NCI-H345 treated with DMSO at 0.1 percent for 48 hours (cell line): ENCODE measurements around the gene EEF2.
"Not testable (repeated sequence)": the region's sequence is repeated elsewhere in the genome, so short reads cannot be mapped to it uniquely, and the experiment has no call there.

ENCODE experiments used
- DNase-seq: peaks from one replicate; lab custom pipeline; 2025; ENCODE audit not compliant: unreplicated experiment; lab: John Stamatoyannopoulos, UW

The EEF2 gene

DNA sequence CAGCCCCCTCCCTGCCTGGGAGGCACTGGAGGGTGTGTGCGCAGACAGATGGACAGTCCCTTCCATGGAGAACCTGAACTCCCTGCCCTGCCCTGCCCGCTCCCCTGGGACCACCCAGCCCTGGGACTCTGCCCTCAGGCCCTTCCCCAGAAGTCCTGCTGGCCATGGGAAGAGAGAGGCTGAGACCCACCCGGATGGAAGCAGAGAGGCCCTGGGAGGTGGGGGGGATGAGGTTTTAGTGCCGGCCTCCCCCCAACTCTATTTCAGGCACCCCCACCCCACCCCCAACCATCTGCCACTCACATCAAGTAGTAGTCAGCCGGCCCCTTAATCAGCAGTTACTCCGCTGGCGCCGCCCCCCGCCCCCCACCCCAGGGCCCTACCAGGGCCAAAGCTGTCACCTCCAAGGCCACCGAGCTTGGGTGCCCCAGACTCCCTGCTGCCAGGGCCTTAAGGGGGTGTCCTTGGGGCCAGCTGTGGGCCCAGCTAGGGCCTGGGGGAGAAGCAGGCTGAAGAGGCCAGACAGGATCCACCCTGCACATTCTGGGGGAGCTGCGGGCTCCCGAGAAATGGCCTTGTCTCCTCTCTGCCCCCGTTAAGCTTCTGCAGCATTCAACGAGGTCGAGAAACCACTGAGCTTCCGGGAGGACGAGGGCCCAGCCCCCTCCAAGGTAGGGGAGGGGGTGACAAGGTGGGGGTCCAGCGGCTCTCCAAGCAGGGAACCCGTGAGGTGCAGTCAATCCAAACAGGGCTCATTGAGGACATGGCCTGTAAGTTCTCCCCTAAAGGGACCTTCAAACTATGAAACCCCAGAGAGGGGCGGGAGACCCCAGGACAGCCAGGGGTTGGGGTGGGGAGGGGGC lies 35.0 kb downstream of the EEF2 start:
- DNase-seq, result no peak

DNA sequence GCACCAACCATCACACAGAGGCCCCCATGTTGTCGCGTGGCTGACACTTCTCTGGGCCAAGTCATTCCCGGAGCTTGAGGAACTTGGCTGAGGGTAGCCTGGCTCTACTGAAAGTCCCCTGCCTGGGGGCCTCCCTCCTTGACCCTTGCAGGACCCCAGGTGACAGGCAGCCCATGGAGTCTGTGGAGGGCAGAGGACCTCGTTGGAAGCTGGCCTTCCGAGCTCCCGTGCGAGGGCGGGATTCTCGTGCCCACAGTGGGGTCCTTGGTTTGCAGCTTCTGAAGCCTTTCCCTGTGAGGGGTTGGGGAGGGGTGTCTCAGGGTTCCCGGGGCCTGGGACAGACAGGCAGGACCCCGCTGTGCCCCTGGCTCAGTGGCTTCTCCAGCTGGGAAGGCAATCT lies 36.0 kb downstream of the EEF2 start:
- DNase-seq, result no peak

- DNase-seq, result not testable (repeated sequence)
Observed at GRCh38 chr19:3947316-3947933, 37.8 kb downstream of the EEF2 start.

GRCh38 chr19:3945838-3946237 lies 39.4 kb downstream of the EEF2 start:
- DNase-seq, result no peak

- no peak for DNase-seq
Observed at GRCh38 chr19:3944018-3944721, 41.1 kb downstream of the EEF2 start.

- DNase-seq, result no peak
Observed at GRCh38 chr19:3942790-3943409, 42.4 kb downstream of the EEF2 start.

- DNase-seq, result not testable (repeated sequence)
Observed at GRCh38 chr19:3938300-3938950, 46.8 kb downstream of the EEF2 start.

GRCh38 chr19:3936506-3937442 lies 48.5 kb downstream of the EEF2 start:
- DNase-seq, result no peak

GRCh38 chr19:3932931-3933810 lies 52.1 kb downstream of the EEF2 start, which contains the start of gene NMRK2:
NMRK2 (plus strand) TSS chr19:3933069; CDS start chr19:3933672, 603 bp downstream.
- DNase-seq, result peak; percentile 1

GRCh38 chr19:3931041-3931440 lies 54.2 kb downstream of the EEF2 start:
- no peak for DNase-seq
